Parathyroid adenoma (tissue), 2 donors: ENCODE results near the gene SLC5A12.

Experiments used
- H2AFZ ChIP-seq: fragments of 300-600 bp; sonication (generic); one replicate; pipeline ENCODE4 v1.7.0; 2017; ENCODE audit warnings: antibody characterized with exemption, mild to moderate bottlenecking
- H3K27ac ChIP-seq: fragments of 300-600 bp; sonication (generic); one replicate; pipeline ENCODE4 v1.7.0; 2017
- H3K27me3 ChIP-seq: fragments of 300-600 bp; sonication (generic); one replicate; pipeline ENCODE4 v1.7.0; 2017; ENCODE audit warnings: low read length; ENCODE audit not compliant: control insufficient read depth, insufficient read depth
- H3K36me3 ChIP-seq: fragments of 300-600 bp; sonication (generic); one replicate; pipeline ENCODE4 v1.7.0; 2017; ENCODE audit warnings: low read length; ENCODE audit not compliant: control insufficient read depth, insufficient read depth
- H3K4me1 ChIP-seq: fragments of 300-600 bp; sonication (generic); one replicate; pipeline ENCODE4 v1.7.0; 2017; ENCODE audit warnings: control low read depth
- H3K4me2 ChIP-seq: fragments of 300-600 bp; sonication (generic); one replicate; pipeline ENCODE4 v1.7.0; 2017; ENCODE audit warnings: low read length
- H3K4me3 ChIP-seq: fragments of 300-600 bp; sonication (generic); one replicate; pipeline ENCODE4 v1.7.0; 2017; ENCODE audit warnings: low read depth, low read length
- H3K79me2 ChIP-seq: fragments of 300-600 bp; sonication (generic); one replicate; pipeline ENCODE4 v1.7.0; 2017; ENCODE audit warnings: control low read depth
- H3K9ac ChIP-seq: fragments of 300-600 bp; sonication (generic); one replicate; pipeline ENCODE4 v1.7.0; 2017; ENCODE audit warnings: mild to moderate bottlenecking
- H3K9me3 ChIP-seq: fragments of 300-600 bp; sonication (generic); one replicate; pipeline ENCODE4 v1.7.0; 2017; ENCODE audit warnings: low read length; ENCODE audit not compliant: control insufficient read depth
- CTCF ChIP-seq: fragments of 300-600 bp; sonication (generic); IDR thresholded peaks from one replicate; pipeline ENCODE4 v1.7.0; 2017; ENCODE audit warnings: antibody characterized with exemption, mild to moderate bottlenecking
- donor health status: primary hyperparathyroidism.

Gene SLC5A12

GRCh38 chr11:26620282-26621045 lies 101.4 kb downstream of the SLC5A12 start:
- H3K4me2 ChIP-seq: no peak overlapping the region
- no peaks in the 10 kb centered on the region for H3K36me3 ChIP-seq
- no peak overlapping the region for H3K4me3 ChIP-seq
- no peaks in the 10 kb centered on the region for H3K9me3 ChIP-seq
- no peaks in the 10 kb centered on the region for H3K27me3 ChIP-seq
- H3K27ac ChIP-seq: no peak overlapping the region
- no peak overlapping the region for H3K9ac ChIP-seq
- no peak for TF ChIP-seq CTCF
- no peaks in the 10 kb centered on the region for H3K4me1 ChIP-seq
- no peaks in the 10 kb centered on the region for H3K79me2 ChIP-seq
- no peak overlapping the region for H2AFZ ChIP-seq

- no peak for TF ChIP-seq CTCF
- H3K4me2 ChIP-seq: no peak overlapping the region
- no peaks in the 10 kb centered on the region for H3K79me2 ChIP-seq
Measured at GRCh38 chr11:26618441-26618840, 103.4 kb downstream of the SLC5A12 start.

More at GRCh38 chr11:26618441-26618840, 103.4 kb downstream of the SLC5A12 start:
- Histone ChIP-seq H3K9ac (no peak overlapping the region), H3K36me3 (no peaks in the 10 kb centered on the region), H3K27me3 (no peaks in the 10 kb centered on the region), H3K4me3 (no peak overlapping the region), H3K27ac (no peak overlapping the region), H2AFZ (no peak overlapping the region), H3K4me1 (no peaks in the 10 kb centered on the region), H3K9me3 (no peaks in the 10 kb centered on the region)
